ENCODE measurements around the gene CPLX3. TPM values are rescaled to one million over a fixed set of nuclear protein-coding genes. Genes with fewer than 3 reads are reported as not detected.

Gene CPLX3
- total and polyA plus RNA-seq, 12 donors: 0.11 to 24.1 (median 0.94) TPM; not detected in 2

DNA sequence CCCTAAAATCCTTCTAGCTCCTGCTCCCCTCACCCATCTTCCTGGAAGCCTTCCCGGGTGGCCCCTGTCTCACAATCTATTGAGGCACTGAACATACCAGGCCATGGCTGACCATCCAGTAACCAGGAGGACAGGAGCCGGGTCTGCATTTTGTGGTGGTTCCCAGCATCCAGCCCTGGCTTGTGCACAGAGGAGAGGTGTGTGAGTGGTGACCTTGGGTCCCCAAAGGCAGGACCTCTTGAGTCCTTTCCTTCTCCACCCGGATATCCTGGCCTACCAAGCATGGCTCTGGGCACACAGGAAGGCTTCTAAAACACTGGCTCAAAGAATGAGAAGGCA is 36.7 kb upstream of the CPLX3 start:
- Histone ChIP-seq H3K36me3 (replicated peaks in 1 of 2) (no peaks in the 10 kb centered on the region), H3K4me1 (replicated peaks in 1 of 2) (peaks cover 26 to 85% of the 10 kb centered on the region in 2 donors), H3K9me3 (replicated peaks in 1 of 3) (no peaks in the 10 kb centered on the region), H3K27ac (peak overlapping the region in 3 of 5 donors; percentile 39 to 83 (median 60)), H3K27me3 (no peaks in the 10 kb centered on the region), H3K4me3 (peak overlapping the region in 1 of 4 donors; percentile 9)
- DNase-seq: no peak
- no peak for TF ChIP-seq POLR2A (IDR thresholded peaks at IDR 0.05)
- TF ChIP-seq, protein P1, sequence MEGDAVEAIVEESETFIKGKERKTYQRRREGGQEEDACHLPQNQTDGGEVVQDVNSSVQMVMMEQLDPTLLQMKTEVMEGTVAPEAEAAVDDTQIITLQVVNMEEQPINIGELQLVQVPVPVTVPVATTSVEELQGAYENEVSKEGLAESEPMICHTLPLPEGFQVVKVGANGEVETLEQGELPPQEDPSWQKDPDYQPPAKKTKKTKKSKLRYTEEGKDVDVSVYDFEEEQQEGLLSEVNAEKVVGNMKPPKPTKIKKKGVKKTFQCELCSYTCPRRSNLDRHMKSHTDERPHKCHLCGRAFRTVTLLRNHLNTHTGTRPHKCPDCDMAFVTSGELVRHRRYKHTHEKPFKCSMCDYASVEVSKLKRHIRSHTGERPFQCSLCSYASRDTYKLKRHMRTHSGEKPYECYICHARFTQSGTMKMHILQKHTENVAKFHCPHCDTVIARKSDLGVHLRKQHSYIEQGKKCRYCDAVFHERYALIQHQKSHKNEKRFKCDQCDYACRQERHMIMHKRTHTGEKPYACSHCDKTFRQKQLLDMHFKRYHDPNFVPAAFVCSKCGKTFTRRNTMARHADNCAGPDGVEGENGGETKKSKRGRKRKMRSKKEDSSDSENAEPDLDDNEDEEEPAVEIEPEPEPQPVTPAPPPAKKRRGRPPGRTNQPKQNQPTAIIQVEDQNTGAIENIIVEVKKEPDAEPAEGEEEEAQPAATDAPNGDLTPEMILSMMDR (IDR thresholded peaks at IDR 0.05): no peak
- intact Hi-C loops (cut with DNase I): no loop called here
- 33 to 50% (median 39%) methylated on average over 1 to 3 of the region's 3 CpGs for WGBS, 4 donors

DNA sequence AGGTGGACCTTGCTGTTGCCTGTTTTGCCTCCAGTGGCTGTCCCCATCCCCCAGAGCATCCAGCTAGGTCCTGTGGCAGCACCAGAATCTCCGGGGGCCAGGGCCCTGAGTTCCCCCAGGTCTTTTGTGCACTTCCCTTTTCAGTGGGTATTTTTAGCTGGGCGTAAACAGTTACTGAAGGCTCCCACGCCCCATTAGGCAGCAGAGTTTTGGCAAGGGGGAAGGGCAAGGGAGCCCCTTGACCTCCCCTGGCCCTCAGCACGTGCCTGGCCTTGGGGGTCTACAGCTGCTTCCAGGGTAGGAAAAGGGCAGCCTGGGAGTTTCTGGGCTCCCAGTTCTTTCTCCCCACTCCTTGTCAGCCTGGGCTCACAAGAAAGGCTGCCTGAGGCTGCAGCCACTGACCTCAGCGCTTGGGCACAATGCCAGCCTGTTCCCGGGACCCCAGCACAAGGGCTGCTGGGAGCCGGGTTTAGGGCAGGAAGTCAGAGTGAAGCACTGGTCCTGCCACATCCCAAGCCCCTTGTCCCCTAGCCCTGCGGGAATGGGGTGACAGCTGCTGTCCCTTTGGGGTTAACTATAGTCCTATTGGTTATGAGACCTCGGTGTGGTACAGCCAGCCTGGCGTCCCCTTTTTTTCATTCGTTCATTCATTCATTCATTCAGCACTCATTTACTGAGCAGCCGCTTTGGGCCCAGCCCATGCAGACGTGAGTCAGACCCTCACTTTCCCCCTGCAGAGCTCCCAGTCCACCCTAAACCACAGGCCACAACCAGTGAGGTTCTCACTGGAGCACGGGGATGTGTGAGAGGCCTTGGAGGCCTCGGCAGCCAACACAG is 36.1 kb upstream of the CPLX3 start:
- WGBS, 4 donors: 23 to 30% (median 26%) methylated on average over 8 to 15 of the region's 15 CpGs
- no peaks in the 10 kb centered on the region for H3K9me3 ChIP-seq (replicated peaks in 1 of 3)
- H3K4me3 ChIP-seq: peak overlapping the region in 1 of 4 donors; percentile 9
- no peak for TF ChIP-seq POLR2A (IDR thresholded peaks at IDR 0.05)
- TF ChIP-seq, protein P1 (IDR thresholded peaks at IDR 0.05): no peak
- peak in 6 of 7 donors; percentile 67 to 87 (median 82) for DNase-seq
- no peaks in the 10 kb centered on the region for H3K36me3 ChIP-seq (replicated peaks in 1 of 2)
- intact Hi-C loops (cut with DNase I): no loop called here
- no peaks in the 10 kb centered on the region for H3K27me3 ChIP-seq
- peak overlapping the region in 3 of 5 donors; percentile 39 to 83 (median 60) for H3K27ac ChIP-seq
- H3K4me1 ChIP-seq (replicated peaks in 1 of 2): peaks cover 26 to 81% of the 10 kb centered on the region in 2 donors

DNA sequence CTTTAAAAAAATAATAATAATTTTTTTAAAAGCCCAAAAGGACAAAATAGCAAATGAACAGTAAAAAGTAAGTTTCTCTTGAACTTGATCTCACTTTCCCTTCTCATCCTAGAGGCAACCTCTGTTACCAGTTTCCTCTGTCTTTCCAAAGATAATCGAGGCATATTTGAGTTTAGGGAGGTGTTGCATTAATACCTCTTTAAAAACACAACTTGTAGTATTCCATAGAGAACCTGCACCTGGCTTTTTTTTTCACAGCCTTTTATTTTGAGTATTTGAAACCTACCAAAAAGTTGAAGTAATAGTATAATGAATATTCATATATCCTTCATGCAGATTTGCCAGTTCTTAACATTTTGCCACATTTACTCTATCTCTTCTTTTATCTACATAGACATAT is 35.4 kb upstream of the CPLX3 start:
- Histone ChIP-seq H3K9me3 (replicated peaks in 1 of 3) (no peaks in the 10 kb centered on the region), H3K4me1 (replicated peaks in 1 of 2) (peaks cover 26 to 76% of the 10 kb centered on the region in 2 donors), H3K27ac (peak overlapping the region in 1 of 5 donors; percentile 60), H3K4me3 (no peak overlapping the region), H3K36me3 (replicated peaks in 1 of 2) (no peaks in the 10 kb centered on the region), H3K27me3 (no peaks in the 10 kb centered on the region)
- 50 to 68% (median 59%) methylated on average over 1 of the region's 1 CpG for WGBS, 4 donors
- intact Hi-C loops (cut with DNase I): no loop called here
- DNase-seq: no peak
- TF ChIP-seq, protein P1 (IDR thresholded peaks at IDR 0.05): no peak
- no peak for TF ChIP-seq POLR2A (IDR thresholded peaks at IDR 0.05)

DNA sequence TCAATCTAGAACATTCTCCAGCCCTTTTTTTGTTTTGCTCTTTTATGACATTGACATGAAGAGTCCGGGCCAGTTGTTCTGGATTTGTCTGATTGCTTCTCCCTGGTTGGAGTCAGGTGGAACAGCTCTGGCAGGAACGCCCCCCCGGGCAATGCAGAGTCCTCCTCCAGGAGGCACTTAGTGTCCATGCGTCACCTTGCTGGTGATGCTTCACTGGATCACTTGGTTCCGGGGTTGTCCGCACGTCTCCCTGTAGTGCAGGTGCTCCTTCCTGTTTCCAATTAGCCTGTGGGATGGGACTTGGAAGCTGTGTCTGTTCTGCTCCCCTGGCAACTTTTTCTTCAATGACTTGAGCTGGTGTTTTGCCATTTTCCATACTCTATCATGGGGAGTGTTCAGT is 34.8 kb upstream of the CPLX3 start:
- H3K4me3 ChIP-seq: no peak overlapping the region
- TF ChIP-seq POLR2A (IDR thresholded peaks at IDR 0.05): no peak
- TF ChIP-seq, protein P1 (IDR thresholded peaks at IDR 0.05): no peak
- no peaks in the 10 kb centered on the region for H3K36me3 ChIP-seq (replicated peaks in 1 of 2)
- intact Hi-C loops (cut with DNase I): no loop called here
- H3K27me3 ChIP-seq: no peaks in the 10 kb centered on the region
- DNase-seq: peak in 1 of 7 donors; percentile 88
- 82 to 92% (median 86%) methylated on average over 4 to 7 of the region's 7 CpGs for WGBS, 4 donors
- H3K27ac ChIP-seq: peak overlapping the region in 1 of 5 donors; percentile 5
- H3K9me3 ChIP-seq (replicated peaks in 1 of 3): no peaks in the 10 kb centered on the region
- peaks cover 21 to 70% of the 10 kb centered on the region in 2 donors for H3K4me1 ChIP-seq (replicated peaks in 1 of 2)
